ENCODE measurements around the gene BTG1.
A peak's percentile ranks its signal among the peaks of the same experiment; 100 is the strongest.

The BTG1 gene

DNA sequence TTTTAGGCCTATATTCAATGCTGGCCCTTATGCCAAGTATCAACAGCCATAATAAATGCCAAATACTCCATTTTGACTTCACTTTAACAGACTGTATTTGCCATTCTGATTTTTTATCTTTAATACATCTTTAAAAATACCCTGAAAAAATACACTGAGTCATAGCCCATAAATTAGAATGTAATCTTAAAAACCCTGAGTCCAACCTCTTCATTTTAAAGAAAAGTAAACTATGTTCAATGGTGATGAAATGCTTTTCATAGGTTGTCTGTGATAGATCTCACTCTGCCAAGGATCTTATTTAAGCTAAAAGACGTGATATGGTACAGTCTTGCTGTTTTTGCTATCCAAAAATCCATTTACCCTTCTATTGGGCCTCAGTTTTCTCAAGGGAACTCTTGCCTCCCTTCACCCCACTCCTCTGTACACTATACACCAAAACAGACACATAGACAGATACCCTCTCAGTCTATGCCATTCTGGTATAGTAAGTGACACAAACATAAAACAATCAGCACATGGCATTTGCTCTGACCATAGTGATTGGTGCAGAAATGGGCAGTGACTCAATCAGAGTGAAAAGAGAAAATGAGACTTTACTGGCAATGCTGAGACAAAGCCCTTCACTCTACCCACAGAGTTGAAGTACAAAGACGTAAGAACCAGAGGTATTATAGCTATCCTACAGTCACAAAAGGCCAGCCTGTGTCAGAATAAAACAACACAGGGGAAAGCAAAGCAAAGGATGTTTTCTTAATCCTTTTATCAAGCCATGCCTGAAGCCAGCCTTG, 49.1 kb downstream of the BTG1 start:
- DNase-seq, result peak; percentile 45

DNA sequence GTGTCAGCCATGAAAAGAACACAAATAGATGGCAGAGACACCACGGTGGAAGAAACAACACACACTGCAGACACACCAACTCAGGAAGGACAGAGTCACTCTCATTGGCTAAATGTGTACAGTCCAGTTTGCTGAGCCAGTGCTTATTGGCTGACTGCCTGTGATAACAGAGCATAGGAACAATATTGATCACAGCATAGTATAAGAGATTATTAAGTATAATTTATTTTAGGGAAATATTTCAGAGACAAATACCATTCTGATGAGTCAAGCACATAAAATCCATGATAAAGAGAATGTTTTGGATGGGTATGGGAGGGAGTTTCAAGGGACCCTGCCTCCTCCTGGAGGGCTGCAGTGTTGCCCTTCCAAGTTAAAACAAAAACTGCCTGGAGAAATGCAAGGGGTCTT, 50.9 kb downstream of the BTG1 start:
- peak; percentile 72 for DNase-seq

DNA sequence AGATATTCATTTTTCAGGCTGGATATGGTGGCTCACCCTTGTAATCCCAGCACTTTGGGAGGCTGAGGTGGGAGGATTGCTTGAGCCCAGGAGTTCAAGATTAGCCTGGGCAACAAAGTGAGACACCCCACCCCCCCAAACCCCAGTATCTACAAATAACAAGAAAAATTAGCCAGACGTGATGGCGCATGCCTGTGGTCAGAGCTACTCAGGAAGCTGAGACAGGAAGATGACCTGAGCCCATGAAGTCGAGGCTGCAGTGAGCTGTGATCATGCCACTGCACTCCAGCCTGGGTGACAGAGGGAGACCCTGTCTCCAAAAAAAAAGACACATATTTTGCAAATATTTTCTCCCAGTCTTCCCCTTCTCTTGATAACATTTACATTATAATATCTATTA, 51.3 kb downstream of the BTG1 start:
- peak; percentile 76 for DNase-seq

All from fibroblast of skin of back (primary cell).